Liver (tissue), 9 donors: ENCODE results near the gene GRIA3. TPM values are rescaled to one million over a fixed set of nuclear protein-coding genes. Genes with fewer than 3 reads are reported as not detected.

Source experiments
- DNase-seq: peaks from one replicate; pipeline ENCODE4 v3.0.0-alpha.2; 2017; ENCODE audit warnings: low spot score
- H3K27ac ChIP-seq, 2 donors: one replicate each; pipeline ENCODE4 v1.7.0; 2013; ENCODE audit warnings: inconsistent platforms in 2 of 2, low read length in 2 of 2, control low read depth in 1 of 2, low read depth in 1 of 2, mild to moderate bottlenecking in 1 of 2
- H3K27me3 ChIP-seq, 4 donors: one replicate each; pipeline versions ENCODE4 v1.6.1 to v1.7.0; 2013; ENCODE audit warnings: low read length in 3 of 4, inconsistent platforms in 1 of 4, mild to moderate bottlenecking in 1 of 4, moderate library complexity in 1 of 4; ENCODE audit not compliant: control insufficient read depth in 4 of 4, insufficient read depth in 4 of 4
- H3K36me3 ChIP-seq, 4 donors: one replicate each; pipeline versions ENCODE4 v1.6.1 to v1.7.0; 2013; ENCODE audit warnings: low read length in 3 of 4, mild to moderate bottlenecking in 3 of 4, low read depth in 1 of 4, moderate library complexity in 1 of 4; ENCODE audit not compliant: control insufficient read depth in 4 of 4, insufficient read depth in 3 of 4
- H3K4me1 ChIP-seq, 4 donors: one replicate each; pipeline versions ENCODE4 v1.6.1 to v1.7.0; 2013; ENCODE audit warnings: low read length in 3 of 4, mild to moderate bottlenecking in 3 of 4, moderate library complexity in 1 of 4; ENCODE audit not compliant: control insufficient read depth in 4 of 4, insufficient read depth in 4 of 4
- H3K4me3 ChIP-seq, 3 donors: one replicate each; pipeline versions ENCODE4 v1.6.1 to v1.7.0; 2013; ENCODE audit warnings: low read length in 3 of 3, control low read depth in 1 of 3, low read depth in 1 of 3, mild to moderate bottlenecking in 1 of 3
- H3K9ac ChIP-seq, 2 donors: one replicate each; pipeline ENCODE4 v1.7.0; 2013; ENCODE audit warnings: low read length in 2 of 2, mild to moderate bottlenecking in 2 of 2, moderate library complexity in 2 of 2, control low read depth in 1 of 2, low read depth in 1 of 2
- H3K9me3 ChIP-seq, 4 donors: one replicate each; pipeline versions ENCODE4 v1.6.1 to v1.7.0; 2013; ENCODE audit warnings: low read length in 3 of 4; ENCODE audit not compliant: control insufficient read depth in 4 of 4
- EGR1 ChIP-seq, 2 donors: IDR thresholded peaks; 2 replicates each; pipeline ENCODE4 v1.6.1; 2016 to 2018; ENCODE audit warnings: antibody characterized with exemption in 2 of 2, low read depth in 2 of 2
- FOXA1 ChIP-seq: IDR thresholded peaks from 2 replicates; pipeline ENCODE4 v1.6.1; 2016; ENCODE audit warnings: antibody characterized with exemption
- FOXA2 ChIP-seq: IDR thresholded peaks from 2 replicates; pipeline ENCODE4 v1.6.1; 2016; ENCODE audit warnings: antibody characterized with exemption
- GABPA ChIP-seq, 2 donors: IDR thresholded peaks in 1 of 2; conservative IDR thresholded peaks in 1 of 2; 2 replicates each; pipeline ENCODE4 v1.6.1; 2016; ENCODE audit warnings: antibody characterized with exemption in 2 of 2, mild to moderate bottlenecking in 1 of 2, moderate library complexity in 1 of 2
- HNF4A ChIP-seq, 2 donors: conservative IDR thresholded peaks; 2 replicates each; pipeline ENCODE4 v1.6.1; 2016; ENCODE audit warnings: antibody characterized with exemption in 2 of 2, mild to moderate bottlenecking in 2 of 2
- HNF4G ChIP-seq: IDR thresholded peaks from 2 replicates; pipeline ENCODE4 v1.6.1; 2016; ENCODE audit warnings: antibody characterized with exemption
- JUND ChIP-seq, 2 donors: IDR thresholded peaks; 2 replicates each; pipeline ENCODE4 v1.6.1; 2016; ENCODE audit warnings: antibody characterized with exemption in 2 of 2
- NR2F2 ChIP-seq: IDR thresholded peaks from 2 replicates; pipeline ENCODE4 v1.6.1; 2016; ENCODE audit warnings: antibody characterized with exemption
- RAD21 ChIP-seq, 2 donors: IDR thresholded peaks; 2 replicates each; pipeline ENCODE4 v1.6.1; 2016; ENCODE audit warnings: antibody characterized with exemption in 2 of 2, mild to moderate bottlenecking in 2 of 2
- RXRA ChIP-seq, 2 donors: IDR thresholded peaks; 2 replicates each; pipeline ENCODE4 v1.6.1; 2017 to 2018; ENCODE audit warnings: antibody characterized with exemption in 2 of 2, mild to moderate bottlenecking in 1 of 2
- SP1 ChIP-seq: IDR thresholded peaks from 2 replicates; pipeline ENCODE4 v1.6.1; 2018; ENCODE audit warnings: antibody characterized with exemption, mild to moderate bottlenecking
- TAF1 ChIP-seq: conservative IDR thresholded peaks from 2 replicates; pipeline ENCODE4 v1.6.1; 2016; ENCODE audit warnings: antibody characterized with exemption, mild to moderate bottlenecking
- YY1 ChIP-seq: IDR thresholded peaks from 2 replicates; pipeline ENCODE4 v1.6.1; 2016; ENCODE audit warnings: antibody characterized with exemption, mild to moderate bottlenecking
- WGBS: extraction: QIAGEN DNeasy Blood & Tissue Kit; methylation state at CpG from one replicate; pipeline ENCODE4 v1.1.7; 2013; 5-methylcytosine and 5-hydroxymethylcytosine counted together
- polyA plus RNA-seq, 2 donors: library from polyadenylated mRNA; stranded (reverse) in 1 of 2; unstranded in 1 of 2; fragments of 200-250 nt in 1 of 2; fragments of >200 nt in 1 of 2; fragmentation: Nextera tagmentation in 1 of 2; extraction: Ambion mirVana in 1 of 2; gene quantifications; one replicate each; pipeline versions ENCODE4 v1.2.1 to v1.2.3, GENCODE V29; 2013 to 2015
- total RNA-seq, 2 donors: library from RNA; depleted of rRNA; stranded (reverse); fragments of >200 nt; gene quantifications; one replicate each; pipeline ENCODE4 v1.2.3, GENCODE V29; 2014
- TF ChIP-seq, protein P1 (sequence below): fragments of 150-350 bp; IDR thresholded peaks from 2 replicates; pipeline ENCODE4 v1.5.1; 2017; ENCODE audit warnings: improper control_type of control experiment, low read depth, low read length; ENCODE audit not compliant: missing input control
- TF ChIP-seq, protein P2 (sequence below): IDR thresholded peaks from 2 replicates; pipeline ENCODE4 v1.6.1; 2016; ENCODE audit warnings: antibody characterized with exemption
- TF ChIP-seq, protein P3 (sequence below): IDR thresholded peaks from 2 replicates; pipeline ENCODE4 v1.6.1; 2016; ENCODE audit warnings: antibody characterized with exemption
- TF ChIP-seq, protein P4 (sequence below): IDR thresholded peaks from 2 replicates; pipeline ENCODE4 v1.6.1; 2016; ENCODE audit warnings: antibody characterized with exemption
- TF ChIP-seq, protein P5 (sequence below): IDR thresholded peaks from 2 replicates; pipeline ENCODE4 v1.6.1; 2016; ENCODE audit warnings: antibody characterized with exemption, mild to moderate bottlenecking
- donor health status: healthy.
- donor health status: healthy.
- donor health status: healthy.
- donor health status: healthy.
- donor health status: healthy.

The GRIA3 gene
- total and polyA plus RNA-seq, 4 donors: 1.5 to 3.4 (median 2.9) TPM

DNA sequence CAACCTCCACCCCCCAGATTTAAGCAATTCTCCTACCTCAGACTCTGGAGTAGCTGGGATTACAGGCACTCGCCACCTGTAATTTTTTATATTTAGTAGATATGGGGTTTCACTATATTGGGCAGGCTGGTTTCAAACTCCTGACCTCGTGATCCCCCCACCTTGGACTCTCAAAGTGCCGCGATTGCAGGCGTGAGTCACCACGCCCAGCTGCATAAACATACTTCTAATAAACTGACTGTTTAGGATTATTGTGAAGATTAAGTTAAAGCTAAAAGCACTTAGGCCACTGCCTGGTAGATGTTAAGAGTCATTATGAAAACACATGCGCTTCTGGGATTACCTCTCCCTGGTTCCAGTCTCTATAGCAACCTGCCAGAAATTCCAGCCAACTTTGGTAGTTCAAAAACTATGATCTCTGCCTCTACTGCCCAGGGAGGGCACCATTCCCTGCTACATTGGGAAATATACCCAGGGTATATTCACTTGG is 30.2 kb upstream of the GRIA3 start:
- no peak overlapping the region for H3K9ac ChIP-seq
- TF ChIP-seq, protein P1, sequence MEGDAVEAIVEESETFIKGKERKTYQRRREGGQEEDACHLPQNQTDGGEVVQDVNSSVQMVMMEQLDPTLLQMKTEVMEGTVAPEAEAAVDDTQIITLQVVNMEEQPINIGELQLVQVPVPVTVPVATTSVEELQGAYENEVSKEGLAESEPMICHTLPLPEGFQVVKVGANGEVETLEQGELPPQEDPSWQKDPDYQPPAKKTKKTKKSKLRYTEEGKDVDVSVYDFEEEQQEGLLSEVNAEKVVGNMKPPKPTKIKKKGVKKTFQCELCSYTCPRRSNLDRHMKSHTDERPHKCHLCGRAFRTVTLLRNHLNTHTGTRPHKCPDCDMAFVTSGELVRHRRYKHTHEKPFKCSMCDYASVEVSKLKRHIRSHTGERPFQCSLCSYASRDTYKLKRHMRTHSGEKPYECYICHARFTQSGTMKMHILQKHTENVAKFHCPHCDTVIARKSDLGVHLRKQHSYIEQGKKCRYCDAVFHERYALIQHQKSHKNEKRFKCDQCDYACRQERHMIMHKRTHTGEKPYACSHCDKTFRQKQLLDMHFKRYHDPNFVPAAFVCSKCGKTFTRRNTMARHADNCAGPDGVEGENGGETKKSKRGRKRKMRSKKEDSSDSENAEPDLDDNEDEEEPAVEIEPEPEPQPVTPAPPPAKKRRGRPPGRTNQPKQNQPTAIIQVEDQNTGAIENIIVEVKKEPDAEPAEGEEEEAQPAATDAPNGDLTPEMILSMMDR: no peak
- no peak for TF ChIP-seq YY1
- TF ChIP-seq FOXA1: no peak
- TF ChIP-seq EGR1 (IDR thresholded peaks at IDR 0.05; ENCODE audit: low read depth in 2 of 2): no peak
- TF ChIP-seq HNF4G: no peak
- no peak for TF ChIP-seq TAF1
- TF ChIP-seq, protein P2, sequence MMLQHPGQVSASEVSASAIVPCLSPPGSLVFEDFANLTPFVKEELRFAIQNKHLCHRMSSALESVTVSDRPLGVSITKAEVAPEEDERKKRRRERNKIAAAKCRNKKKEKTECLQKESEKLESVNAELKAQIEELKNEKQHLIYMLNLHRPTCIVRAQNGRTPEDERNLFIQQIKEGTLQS: no peak
- TF ChIP-seq HNF4A (conservative IDR thresholded peaks at IDR 0.05): no peak
- TF ChIP-seq, protein P3, sequence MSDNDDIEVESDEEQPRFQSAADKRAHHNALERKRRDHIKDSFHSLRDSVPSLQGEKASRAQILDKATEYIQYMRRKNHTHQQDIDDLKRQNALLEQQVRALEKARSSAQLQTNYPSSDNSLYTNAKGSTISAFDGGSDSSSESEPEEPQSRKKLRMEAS: no peak
- no peaks in the 10 kb centered on the region for H3K4me1 ChIP-seq
- no peaks in the 10 kb centered on the region for H3K36me3 ChIP-seq
- 88% methylated on average over 7 of the region's 7 CpGs for WGBS
- DNase-seq: no peak
- H3K9me3 ChIP-seq: peaks cover 0 to 2% (median 0%) of the 10 kb centered on the region in 4 donors
- no peaks in the 10 kb centered on the region for H3K27me3 ChIP-seq
- no peak overlapping the region for H3K4me3 ChIP-seq
- H3K27ac ChIP-seq: no peak overlapping the region

DNA sequence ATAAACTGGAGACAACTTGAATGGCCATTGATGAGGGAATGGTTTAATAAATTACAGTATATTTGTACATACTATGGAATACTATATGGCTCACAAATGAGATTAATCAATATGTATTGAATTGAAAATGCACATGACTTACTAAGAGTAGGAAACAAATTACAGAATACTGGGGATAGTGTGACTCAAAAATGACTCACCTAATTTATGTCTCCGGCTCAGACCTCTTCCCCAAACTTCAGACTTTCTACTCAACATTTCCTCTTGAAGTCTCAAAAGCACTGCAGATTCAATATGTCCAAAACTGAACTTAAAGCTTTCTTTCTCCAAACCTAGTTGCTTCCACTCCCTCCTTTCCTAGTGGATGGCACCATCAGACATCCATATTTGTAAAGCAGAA is 28.8 kb upstream of the GRIA3 start:
- no peaks in the 10 kb centered on the region for H3K36me3 ChIP-seq
- H3K9me3 ChIP-seq: no peaks in the 10 kb centered on the region
- H3K9ac ChIP-seq: no peak overlapping the region
- TF ChIP-seq, protein P1: no peak
- TF ChIP-seq, protein P4, sequence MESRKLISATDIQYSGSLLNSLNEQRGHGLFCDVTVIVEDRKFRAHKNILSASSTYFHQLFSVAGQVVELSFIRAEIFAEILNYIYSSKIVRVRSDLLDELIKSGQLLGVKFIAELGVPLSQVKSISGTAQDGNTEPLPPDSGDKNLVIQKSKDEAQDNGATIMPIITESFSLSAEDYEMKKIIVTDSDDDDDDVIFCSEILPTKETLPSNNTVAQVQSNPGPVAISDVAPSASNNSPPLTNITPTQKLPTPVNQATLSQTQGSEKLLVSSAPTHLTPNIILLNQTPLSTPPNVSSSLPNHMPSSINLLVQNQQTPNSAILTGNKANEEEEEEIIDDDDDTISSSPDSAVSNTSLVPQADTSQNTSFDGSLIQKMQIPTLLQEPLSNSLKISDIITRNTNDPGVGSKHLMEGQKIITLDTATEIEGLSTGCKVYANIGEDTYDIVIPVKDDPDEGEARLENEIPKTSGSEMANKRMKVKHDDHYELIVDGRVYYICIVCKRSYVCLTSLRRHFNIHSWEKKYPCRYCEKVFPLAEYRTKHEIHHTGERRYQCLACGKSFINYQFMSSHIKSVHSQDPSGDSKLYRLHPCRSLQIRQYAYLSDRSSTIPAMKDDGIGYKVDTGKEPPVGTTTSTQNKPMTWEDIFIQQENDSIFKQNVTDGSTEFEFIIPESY: no peak
- TF ChIP-seq TAF1 (no peak), FOXA2 (no peak), GABPA (IDR thresholded peaks at IDR 0.05 in 1 of 2, conservative IDR thresholded peaks at IDR 0.05 in 1 of 2) (no peak), HNF4G (no peak), RXRA (IDR thresholded peaks at IDR 0.05) (no peak), EGR1 (IDR thresholded peaks at IDR 0.05; ENCODE audit: low read depth in 2 of 2) (no peak), SP1 (no peak), NR2F2 (no peak), RAD21 (IDR thresholded peaks at IDR 0.05) (no peak), HNF4A (conservative IDR thresholded peaks at IDR 0.05) (no peak), FOXA1 (no peak), YY1 (no peak), JUND (IDR thresholded peaks at IDR 0.05) (no peak)
- TF ChIP-seq, protein P3: no peak
- TF ChIP-seq, protein P5, sequence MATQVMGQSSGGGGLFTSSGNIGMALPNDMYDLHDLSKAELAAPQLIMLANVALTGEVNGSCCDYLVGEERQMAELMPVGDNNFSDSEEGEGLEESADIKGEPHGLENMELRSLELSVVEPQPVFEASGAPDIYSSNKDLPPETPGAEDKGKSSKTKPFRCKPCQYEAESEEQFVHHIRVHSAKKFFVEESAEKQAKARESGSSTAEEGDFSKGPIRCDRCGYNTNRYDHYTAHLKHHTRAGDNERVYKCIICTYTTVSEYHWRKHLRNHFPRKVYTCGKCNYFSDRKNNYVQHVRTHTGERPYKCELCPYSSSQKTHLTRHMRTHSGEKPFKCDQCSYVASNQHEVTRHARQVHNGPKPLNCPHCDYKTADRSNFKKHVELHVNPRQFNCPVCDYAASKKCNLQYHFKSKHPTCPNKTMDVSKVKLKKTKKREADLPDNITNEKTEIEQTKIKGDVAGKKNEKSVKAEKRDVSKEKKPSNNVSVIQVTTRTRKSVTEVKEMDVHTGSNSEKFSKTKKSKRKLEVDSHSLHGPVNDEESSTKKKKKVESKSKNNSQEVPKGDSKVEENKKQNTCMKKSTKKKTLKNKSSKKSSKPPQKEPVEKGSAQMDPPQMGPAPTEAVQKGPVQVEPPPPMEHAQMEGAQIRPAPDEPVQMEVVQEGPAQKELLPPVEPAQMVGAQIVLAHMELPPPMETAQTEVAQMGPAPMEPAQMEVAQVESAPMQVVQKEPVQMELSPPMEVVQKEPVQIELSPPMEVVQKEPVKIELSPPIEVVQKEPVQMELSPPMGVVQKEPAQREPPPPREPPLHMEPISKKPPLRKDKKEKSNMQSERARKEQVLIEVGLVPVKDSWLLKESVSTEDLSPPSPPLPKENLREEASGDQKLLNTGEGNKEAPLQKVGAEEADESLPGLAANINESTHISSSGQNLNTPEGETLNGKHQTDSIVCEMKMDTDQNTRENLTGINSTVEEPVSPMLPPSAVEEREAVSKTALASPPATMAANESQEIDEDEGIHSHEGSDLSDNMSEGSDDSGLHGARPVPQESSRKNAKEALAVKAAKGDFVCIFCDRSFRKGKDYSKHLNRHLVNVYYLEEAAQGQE: no peak
- TF ChIP-seq, protein P2: no peak
- H3K4me1 ChIP-seq: no peaks in the 10 kb centered on the region
- no peak overlapping the region for H3K27ac ChIP-seq
- no peak overlapping the region for H3K4me3 ChIP-seq
- WGBS: 97% methylated on average over 1 of the region's 1 CpG
- H3K27me3 ChIP-seq: no peaks in the 10 kb centered on the region
- DNase-seq: no peak
